Adipose tissue (tissue), 3 donors: ENCODE data around the gene IFT88. TPM values are rescaled to one million over a fixed set of nuclear protein-coding genes. Genes with fewer than 3 reads are reported as not detected.

Experiments used
- H3K27ac ChIP-seq: one replicate; pipeline ENCODE4 v1.5.1; 2013; ENCODE audit warnings: low read depth, low read length
- WGBS, 3 donors: extraction: QIAGEN DNeasy Blood & Tissue Kit; methylation state at CpG; one replicate each; pipeline ENCODE4 v1.1.7; 2013; 5-methylcytosine and 5-hydroxymethylcytosine counted together
- polyA plus RNA-seq, 3 donors: library from polyadenylated mRNA; stranded (reverse); fragments of 200-250 nt; gene quantifications; one replicate each; pipeline ENCODE4 v1.2.3, GENCODE V29; 2013
- donor health status: healthy with polysubstance abuse.
- donor health status: Bipolar disorder and iron deficiency.
- donor health status: healthy.

Gene IFT88
- 10 to 100 TPM in 1 of 3 donors, 1 to 10 TPM in 2; 4.4 to 13.0 (median 5.4) TPM for polyA plus RNA-seq

GRCh38 chr13:20566898-20567874, at the start of gene IFT88:
Gene IFT88, plus strand, starts transcription at chr13:20567157. Its CDS starts 7,229 bp downstream, at chr13:20574386.
- peak within 1 kb of the TSS; percentile 60 for H3K27ac ChIP-seq
- WGBS, 3 donors, result 0 to 1% (median 1%) methylated on average over 62 to 74 of the region's 74 CpGs

GRCh38 chr13:20518660-20519100, 48.3 kb upstream of the IFT88 start:
- 59 to 63% (median 60%) methylated on average over 7 of the region's 7 CpGs for WGBS, 3 donors

GRCh38 chr13:20519875-20520274, 47.1 kb upstream of the IFT88 start:
- no peak overlapping the region for H3K27ac ChIP-seq
- 64 to 93% (median 91%) methylated on average over 1 of the region's 1 CpG for WGBS, 3 donors

More at GRCh38 chr13:20518660-20519100, 48.3 kb upstream of the IFT88 start:
- H3K27ac ChIP-seq, result no peak overlapping the region

GRCh38 chr13:20521364-20522115, 45.4 kb upstream of the IFT88 start:
- no peak overlapping the region for H3K27ac ChIP-seq
- 81 to 96% (median 83%) methylated on average over 5 of the region's 5 CpGs for WGBS, 3 donors

GRCh38 chr13:20525144-20525600, 41.8 kb upstream of the IFT88 start:
- peak overlapping the region; percentile 52 for H3K27ac ChIP-seq
- WGBS, 3 donors, result 1 to 2% (median 1%) methylated on average over 37 of the region's 37 CpGs

- 0 to 1% (median 0%) methylated on average over 45 to 89 of the region's 89 CpGs for WGBS, 3 donors
- peak within 1 kb of the TSS; percentile 52 for H3K27ac ChIP-seq
These were observed 41.1 kb upstream of the IFT88 start, which contains the start of gene CRYL1 for GRCh38 chr13:20525601-20526544. Gene CRYL1, minus strand, starts transcription at chr13:20525857. Its CDS starts 63 bp downstream, at chr13:20525794.

- 40 to 49% (median 49%) methylated on average over 6 of the region's 6 CpGs for WGBS, 3 donors
- H3K27ac ChIP-seq, result no peak overlapping the region
These were observed 40.3 kb upstream of the IFT88 start for GRCh38 chr13:20526664-20527063.

GRCh38 chr13:20528452-20528851, 38.5 kb upstream of the IFT88 start:
- 76 to 98% (median 88%) methylated on average over 2 of the region's 2 CpGs for WGBS, 3 donors
- no peak overlapping the region for H3K27ac ChIP-seq

GRCh38 chr13:20534038-20534608, 32.8 kb upstream of the IFT88 start:
- no peak overlapping the region for H3K27ac ChIP-seq
- 74 to 87% (median 86%) methylated on average over 10 of the region's 10 CpGs for WGBS, 3 donors

GRCh38 chr13:20536992-20537391, 30.0 kb upstream of the IFT88 start:
- H3K27ac ChIP-seq, result no peak overlapping the region

GRCh38 chr13:20544201-20544923, 22.6 kb upstream of the IFT88 start:
- H3K27ac ChIP-seq, result no peak overlapping the region
- WGBS, 3 donors, result 66 to 84% (median 69%) methylated on average over 7 of the region's 7 CpGs

GRCh38 chr13:20546556-20546955, 20.4 kb upstream of the IFT88 start:
- H3K27ac ChIP-seq, result no peak overlapping the region
- WGBS, 3 donors, result 31 to 82% (median 33%) methylated on average over 1 of the region's 1 CpG

GRCh38 chr13:20547479-20547908, 19.5 kb upstream of the IFT88 start:
- no peak overlapping the region for H3K27ac ChIP-seq
- WGBS, 3 donors, result 68 to 85% (median 83%) methylated on average over 4 of the region's 4 CpGs

- 37 to 51% (median 38%) methylated on average over 5 of the region's 5 CpGs for WGBS, 3 donors
- no peak overlapping the region for H3K27ac ChIP-seq
These were observed 16.2 kb upstream of the IFT88 start for GRCh38 chr13:20550799-20551198.

- H3K27ac ChIP-seq, result no peak overlapping the region
- WGBS, 3 donors, result 53 to 68% (median 62%) methylated on average over 3 of the region's 3 CpGs
These were observed 13.6 kb upstream of the IFT88 start for GRCh38 chr13:20553311-20553710.

- H3K27ac ChIP-seq, result no peak overlapping the region
- 78 to 89% (median 86%) methylated on average over 3 of the region's 3 CpGs for WGBS, 3 donors
These were observed 8.0 kb upstream of the IFT88 start for GRCh38 chr13:20558982-20559381.
